ENCODE measurements around the gene XYLT1. TPM values are rescaled to one million over a fixed set of nuclear protein-coding genes. Genes with fewer than 3 reads are reported as not detected.

Gene XYLT1
- total and polyA plus RNA-seq, 2 of the 4 experiments (the other 2 are of a cell fraction): 9.0 to 12.7 TPM

- Histone ChIP-seq H3K9me3 (ENCODE audit: control insufficient read depth, insufficient read depth, low read length) (no peaks in the 10 kb centered on the region), H2BK120ac (ENCODE audit: low read depth, low read length) (no peak overlapping the region), H3K4me1 (ENCODE audit: control insufficient read depth, insufficient read depth, low read length) (no peaks in the 10 kb centered on the region), H3K23ac (ENCODE audit: low read depth, low read length) (no peak overlapping the region), H3K36me3 (ENCODE audit: control insufficient read depth, insufficient read depth, low read length) (no peaks in the 10 kb centered on the region), H3K9me1 (ENCODE audit: insufficient read depth, low read length) (no peaks in the 10 kb centered on the region), H3K56ac (ENCODE audit: extremely low read depth, insufficient read depth, low read length) (no peak overlapping the region), H4K91ac (ENCODE audit: insufficient read depth, low read depth, low read length) (no peak overlapping the region), H3K14ac (replicated peaks; ENCODE audit: low read depth, low read length) (no peak overlapping the region), H3K79me1 (ENCODE audit: low read depth in 1 of 2, low read length in 2 of 2) (no peaks in the 10 kb centered on the region), H2AK9ac (replicated peaks; ENCODE audit: low read depth, low read length, poor library complexity) (no peak overlapping the region), H3K4me2 (ENCODE audit: low read depth, low read length) (no peak overlapping the region), H3K4me3 (ENCODE audit: insufficient read depth, low read depth, low read length) (no peak overlapping the region), H2AK5ac (ENCODE audit: low read depth, low read length) (no peak overlapping the region), H2BK20ac (ENCODE audit: low read depth, low read length) (no peak overlapping the region), H3K9ac (ENCODE audit: low read depth, low read length) (no peak overlapping the region), H4K5ac (ENCODE audit: low read depth, low read length) (no peak overlapping the region), H4K20me1 (ENCODE audit: insufficient read depth, low read length) (no peaks in the 10 kb centered on the region), H3K4ac (ENCODE audit: low read depth, low read length) (no peak overlapping the region), H3K18ac (ENCODE audit: low read depth, low read length) (no peak overlapping the region), H2BK15ac (ENCODE audit: low read depth, low read length) (no peak overlapping the region), H2BK5ac (ENCODE audit: low read depth, low read length, poor library complexity, severe bottlenecking) (no peak overlapping the region), H2AFZ (replicated peaks; ENCODE audit: low read length, poor library complexity) (no peak overlapping the region), H3K27me3 (ENCODE audit: control insufficient read depth, insufficient read depth, low read length) (no peaks in the 10 kb centered on the region), H3K27ac (ENCODE audit: insufficient read depth, low read length) (no peak overlapping the region), H4K8ac (ENCODE audit: low read depth in 2 of 2, low read length in 2 of 2) (no peak overlapping the region)
- no peak for DNase-seq
- dilution Hi-C loops (cut with HindIII; ENCODE audit: low sequenced_read_pairs, unreplicated experiment) (no loop called here), in situ Hi-C loops (cut with MboI; ENCODE audit: low sequenced_read_pairs) (no loop called here), intact Hi-C loops (cut with micrococcal nuclease) (no loop called here)
- BruUV-seq (replicated peaks): no TSS peak
- ATAC-seq (ENCODE audit: low read depth): no peak
- ChIA-PET POLR2A (ENCODE audit: unreplicated experiment) (no interaction called here), CTCF (no interaction called here)
- no CpG with 5 or more reads among the region's 2 CpGs for WGBS, 2 experiments (ENCODE audit: extremely low coverage in 2 of 2, insufficient read length in 1 of 2)
- no peak for TF ChIP-seq MXI1 (IDR thresholded peaks at IDR 0.05; ENCODE audit: borderline replicate concordance, low read depth, low read length)
- TF ChIP-seq CEBPB (IDR thresholded peaks at IDR 0.05; ENCODE audit: low read depth, low read length): no peak
- no peak for TF ChIP-seq MAFK (IDR thresholded peaks at IDR 0.05; ENCODE audit: low read depth, low read length)
- no peak for TF ChIP-seq CTCF (conservative IDR thresholded peaks at IDR 0.05; ENCODE audit: low read depth, low read length)
- no peak for TF ChIP-seq MAZ (IDR thresholded peaks at IDR 0.05; ENCODE audit: borderline replicate concordance, low read depth, low read length)
- TF ChIP-seq RAD21 (IDR thresholded peaks at IDR 0.05; ENCODE audit: low read length): no peak
- no peak for TF ChIP-seq CHD1 (IDR thresholded peaks at IDR 0.05; ENCODE audit: low read depth, low read length)
- no peak for TF ChIP-seq BHLHE40 (IDR thresholded peaks at IDR 0.05; ENCODE audit: low read depth, low read length)
- no peak for TF ChIP-seq RCOR1 (IDR thresholded peaks at IDR 0.05; ENCODE audit: insufficient replicate concordance, low read length)
- TF ChIP-seq POLR2A (IDR thresholded peaks at IDR 0.05; ENCODE audit: low read depth, low read length): no peak
- no peak for TF ChIP-seq SMC3 (IDR thresholded peaks at IDR 0.05; ENCODE audit: low read depth, low read length)
- TF ChIP-seq FOS (IDR thresholded peaks at IDR 0.05; ENCODE audit: low read depth, low read length): no peak
- no peak for TF ChIP-seq NFE2L2 (IDR thresholded peaks at IDR 0.05; ENCODE audit: low read depth, low read length)
- TF ChIP-seq USF2 (IDR thresholded peaks at IDR 0.05; ENCODE audit: low read depth, low read length): no peak
These were observed 386.6 kb downstream of the XYLT1 start for GRCh38 chr16:17084130-17084529.
